IPS DF 19.7 (cell line): Measurements from ENCODE around the gene REEP5.

ENCODE experiments used
- DNase-seq: peaks from one replicate; pipeline ENCODE4 v3.0.0-alpha.2; 2013; ENCODE audit warnings: low read depth, low spot score

The REEP5 gene

DNA sequence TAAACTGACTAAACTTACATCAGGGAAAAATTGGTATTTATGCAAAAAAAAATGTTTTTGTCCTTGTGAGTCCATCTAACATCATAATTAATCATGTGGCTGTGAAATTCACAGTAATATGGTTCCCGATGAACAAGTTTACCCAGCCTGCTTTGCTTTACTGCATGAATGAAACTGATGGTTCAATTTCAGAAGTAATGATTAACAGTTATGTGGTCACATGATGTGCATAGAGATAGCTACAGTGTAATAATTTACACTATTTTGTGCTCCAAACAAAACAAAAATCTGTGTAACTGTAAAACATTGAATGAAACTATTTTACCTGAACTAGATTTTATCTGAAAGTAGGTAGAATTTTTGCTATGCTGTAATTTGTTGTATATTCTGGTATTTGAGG is 77.5 kb downstream of the REEP5 start:
- DNase-seq = no peak

- DNase-seq = no peak
Measured at GRCh38 chr5:112833971-112834370, 88.1 kb downstream of the REEP5 start.

GRCh38 chr5:112830378-112830777 is 91.6 kb downstream of the REEP5 start:
- DNase-seq = no peak
